ENCODE measurements around the gene NRCAM. TPM values are rescaled to one million over a fixed set of nuclear protein-coding genes. Genes with fewer than 3 reads are reported as not detected.

NRCAM gene
- polyA plus RNA-seq, 1 donor (not counting 4 experiments of a cell fraction or from before 2014, with no cell fraction given): 4.0 TPM

- Histone ChIP-seq H3K4me3 (ENCODE audit: control insufficient read depth in 2 of 3, extremely low read depth in 1 of 3, insufficient read depth in 2 of 3, low read depth in 1 of 3, low read length in 3 of 3) (no peak overlapping the region), H4K20me1 (ENCODE audit: control insufficient read depth, extremely low read depth, insufficient read depth, low read length) (no peaks in the 10 kb centered on the region), H3K4me1 (ENCODE audit: control insufficient read depth, extremely low read depth, insufficient read depth, low read length) (peaks cover 12% of the 10 kb centered on the region), H3K4me2 (ENCODE audit: control insufficient read depth, extremely low read depth, insufficient read depth, low read depth, low read length) (no peak overlapping the region), H3K27me3 (ENCODE audit: control insufficient read depth, extremely low read depth, insufficient read depth, low read length) (no peaks in the 10 kb centered on the region), H3K79me2 (ENCODE audit: control insufficient read depth, insufficient read depth, low read length) (no peaks in the 10 kb centered on the region), H3K36me3 (ENCODE audit: control insufficient read depth in 2 of 2, extremely low read depth in 1 of 2, insufficient read depth in 2 of 2, low read length in 2 of 2) (no peaks in the 10 kb centered on the region), H2AFZ (ENCODE audit: control insufficient read depth, low read length) (no peak overlapping the region), H3K27ac (ENCODE audit: control insufficient read depth, insufficient read depth, low read length) (no peak overlapping the region), H3K9ac (ENCODE audit: control insufficient read depth, extremely low read depth, insufficient read depth, low read length) (no peak overlapping the region), H3K9me1 (ENCODE audit: control insufficient read depth, extremely low read depth, insufficient read depth, low read length) (no peaks in the 10 kb centered on the region), H3K9me3 (ENCODE audit: control insufficient read depth, low read depth, low read length) (no peaks in the 10 kb centered on the region)
- no peak for TF ChIP-seq CTCF (optimal IDR thresholded peaks at IDR 0.05 in 1 of 3, IDR thresholded peaks at IDR 0.05 in 1 of 3, conservative IDR thresholded peaks at IDR 0.05 in 1 of 3; ENCODE audit: extremely low read depth in 1 of 3, insufficient read depth in 2 of 3, low read length in 3 of 3)
- no peak for TF ChIP-seq EZH2 (IDR thresholded peaks at IDR 0.05; ENCODE audit: low read length)
- FAIRE-seq (no peak), DNase-seq (ENCODE audit: low read depth, low spot score) (no peak)
- dilution Hi-C loops (cut with MboI; ENCODE audit: extremely low pct_ligation_motif_present, low sequenced_read_pairs): no loop called here
These were observed 139.5 kb downstream of the NRCAM start for GRCh38 chr7:108316708-108317107.

- no peak for TF ChIP-seq EZH2 (IDR thresholded peaks at IDR 0.05; ENCODE audit: low read length)
- TF ChIP-seq CTCF (optimal IDR thresholded peaks at IDR 0.05 in 1 of 3, IDR thresholded peaks at IDR 0.05 in 1 of 3, conservative IDR thresholded peaks at IDR 0.05 in 1 of 3; ENCODE audit: extremely low read depth in 1 of 3, insufficient read depth in 2 of 3, low read length in 3 of 3): no peak
- FAIRE-seq (no peak), DNase-seq (ENCODE audit: low read depth, low spot score) (no peak)
- Histone ChIP-seq H3K4me3 (ENCODE audit: control insufficient read depth in 2 of 3, extremely low read depth in 1 of 3, insufficient read depth in 2 of 3, low read depth in 1 of 3, low read length in 3 of 3) (no peak overlapping the region), H2AFZ (ENCODE audit: control insufficient read depth, low read length) (no peak overlapping the region), H3K9me3 (ENCODE audit: control insufficient read depth, low read depth, low read length) (no peaks in the 10 kb centered on the region), H4K20me1 (ENCODE audit: control insufficient read depth, extremely low read depth, insufficient read depth, low read length) (no peaks in the 10 kb centered on the region), H3K4me2 (ENCODE audit: control insufficient read depth, extremely low read depth, insufficient read depth, low read depth, low read length) (no peak overlapping the region), H3K27ac (ENCODE audit: control insufficient read depth, insufficient read depth, low read length) (no peak overlapping the region), H3K9me1 (ENCODE audit: control insufficient read depth, extremely low read depth, insufficient read depth, low read length) (no peaks in the 10 kb centered on the region), H3K4me1 (ENCODE audit: control insufficient read depth, extremely low read depth, insufficient read depth, low read length) (peaks cover 32% of the 10 kb centered on the region), H3K27me3 (ENCODE audit: control insufficient read depth, extremely low read depth, insufficient read depth, low read length) (no peaks in the 10 kb centered on the region), H3K9ac (ENCODE audit: control insufficient read depth, extremely low read depth, insufficient read depth, low read length) (no peak overlapping the region), H3K36me3 (ENCODE audit: control insufficient read depth in 2 of 2, extremely low read depth in 1 of 2, insufficient read depth in 2 of 2, low read length in 2 of 2) (no peaks in the 10 kb centered on the region), H3K79me2 (ENCODE audit: control insufficient read depth, insufficient read depth, low read length) (no peaks in the 10 kb centered on the region)
- dilution Hi-C loops (cut with MboI; ENCODE audit: extremely low pct_ligation_motif_present, low sequenced_read_pairs): no loop called here
These were observed 141.7 kb downstream of the NRCAM start for GRCh38 chr7:108314551-108314950.

Measured in keratinocyte (primary cell).